Prostate gland (tissue), 2 donors: ENCODE data around the gene BRME1. TPM values are rescaled to one million over a fixed set of nuclear protein-coding genes. Genes with fewer than 3 reads are reported as not detected.

Experiments used
- DNase-seq: peaks from one replicate; pipeline ENCODE4 v3.0.0-alpha.2; 2019; ENCODE audit warnings: low spot score
- H3K27ac ChIP-seq, 2 donors: fragments of 200-600 bp; sonication (generic); 2 replicates each; pipeline ENCODE4 v1.5.1; 2017 to 2019
- H3K27me3 ChIP-seq: fragments of 200-600 bp; sonication (generic); replicated peaks from 2 replicates; pipeline ENCODE4 v1.5.1; 2019; ENCODE audit not compliant: insufficient read depth
- H3K36me3 ChIP-seq, 2 donors: fragments of 200-600 bp; sonication (generic); 1 replicate in 1 of 2; 2 replicates in 1 of 2; pipeline versions ENCODE4 v1.5.1 to v1.8.1; 2017 to 2019
- H3K4me1 ChIP-seq: fragments of 200-600 bp; sonication (generic); replicated peaks from 2 replicates; pipeline ENCODE4 v1.5.1; 2019
- H3K4me3 ChIP-seq, 2 donors: fragments of 200-600 bp; sonication (generic); 2 replicates each; pipeline ENCODE4 v1.5.1; 2017 to 2019
- H3K9me3 ChIP-seq: fragments of 200-600 bp; sonication (generic); 2 replicates; pipeline ENCODE4 v1.5.1; 2017
- POLR2A ChIP-seq: fragments of 450-650 bp; IDR thresholded peaks from one replicate; pipeline ENCODE4 v1.6.1; 2016; ENCODE audit warnings: antibody characterized with exemption, mild to moderate bottlenecking
- POLR2AphosphoS5 ChIP-seq: sonication (generic); formaldehyde crosslinking; IDR thresholded peaks from one replicate; pipeline ENCODE4 v1.6.1; 2017; ENCODE audit warnings: antibody characterized with exemption
- WGBS: methylation state at CpG from one replicate; pipeline ENCODE4 v1.1.5; 2018; 5-methylcytosine and 5-hydroxymethylcytosine counted together
- intact Hi-C: fragments of 100-400 bp; cut with DNase I; formaldehyde crosslinking; loops from one replicate; pipeline ENCODE4 v1.14.2; 2022
- total RNA-seq, 2 donors: library from RNA; depleted of rRNA; stranded (reverse); fragments of >200 nt; gene quantifications; one replicate each; pipeline ENCODE4 v1.1.0, GENCODE V29; 2016
- TF ChIP-seq, protein P1 (sequence below), 4 experiments: fragments of 200-600 bp in 2 of 4; fragments of 450-650 bp in 2 of 4; sonication (generic) in 2 of 4; IDR thresholded peaks; 1 replicate in 3 of 4; 2 replicates in 1 of 4; pipeline ENCODE4 v1.5.1; 2016 to 2019; ENCODE audit warnings: antibody characterized with exemption in 4 of 4, mild to moderate bottlenecking in 2 of 4, moderate library complexity in 2 of 4

The BRME1 gene
- total RNA-seq, 2 donors from 2014 or later: 2.0 to 12.6 TPM

DNA sequence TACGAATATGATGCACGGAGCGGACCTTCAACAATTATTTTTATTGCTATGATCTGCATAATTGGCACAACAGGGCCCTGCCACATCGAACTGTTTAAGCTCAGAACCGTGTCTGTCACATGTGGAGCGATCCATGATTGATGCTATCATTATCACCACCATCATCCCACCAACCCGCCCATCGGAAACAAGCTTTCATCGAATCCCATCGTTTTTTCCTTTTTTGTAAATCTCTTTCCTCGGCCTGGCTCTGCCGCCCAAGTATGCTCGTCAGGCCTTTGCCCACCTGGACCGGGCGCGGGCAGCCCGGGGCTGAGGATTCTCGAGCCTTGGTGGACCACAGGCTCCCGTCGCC, 45.9 kb upstream of the BRME1 start:
- Histone ChIP-seq H3K27ac (no peak overlapping the region), H3K9me3 (no peaks in the 10 kb centered on the region), H3K4me1 (peaks cover 6% of the 10 kb centered on the region), H3K27me3 (no peaks in the 10 kb centered on the region), H3K36me3 (peaks cover 9 to 12% of the 10 kb centered on the region in 2 donors), H3K4me3 (peak overlapping the region; percentile 81 to 95)
- intact Hi-C loops: loop anchor here (2.0 kb wide), 1 partner anchor 53 kb away; no protein-coding TSS in a partner anchor
- DNase-seq: no peak
- no peak for TF ChIP-seq POLR2AphosphoS5
- TF ChIP-seq, protein P1, sequence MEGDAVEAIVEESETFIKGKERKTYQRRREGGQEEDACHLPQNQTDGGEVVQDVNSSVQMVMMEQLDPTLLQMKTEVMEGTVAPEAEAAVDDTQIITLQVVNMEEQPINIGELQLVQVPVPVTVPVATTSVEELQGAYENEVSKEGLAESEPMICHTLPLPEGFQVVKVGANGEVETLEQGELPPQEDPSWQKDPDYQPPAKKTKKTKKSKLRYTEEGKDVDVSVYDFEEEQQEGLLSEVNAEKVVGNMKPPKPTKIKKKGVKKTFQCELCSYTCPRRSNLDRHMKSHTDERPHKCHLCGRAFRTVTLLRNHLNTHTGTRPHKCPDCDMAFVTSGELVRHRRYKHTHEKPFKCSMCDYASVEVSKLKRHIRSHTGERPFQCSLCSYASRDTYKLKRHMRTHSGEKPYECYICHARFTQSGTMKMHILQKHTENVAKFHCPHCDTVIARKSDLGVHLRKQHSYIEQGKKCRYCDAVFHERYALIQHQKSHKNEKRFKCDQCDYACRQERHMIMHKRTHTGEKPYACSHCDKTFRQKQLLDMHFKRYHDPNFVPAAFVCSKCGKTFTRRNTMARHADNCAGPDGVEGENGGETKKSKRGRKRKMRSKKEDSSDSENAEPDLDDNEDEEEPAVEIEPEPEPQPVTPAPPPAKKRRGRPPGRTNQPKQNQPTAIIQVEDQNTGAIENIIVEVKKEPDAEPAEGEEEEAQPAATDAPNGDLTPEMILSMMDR (IDR thresholded peaks at IDR 0.05): no peak
- TF ChIP-seq POLR2A: no peak
- 10% methylated on average over 20 of the region's 20 CpGs for WGBS

DNA sequence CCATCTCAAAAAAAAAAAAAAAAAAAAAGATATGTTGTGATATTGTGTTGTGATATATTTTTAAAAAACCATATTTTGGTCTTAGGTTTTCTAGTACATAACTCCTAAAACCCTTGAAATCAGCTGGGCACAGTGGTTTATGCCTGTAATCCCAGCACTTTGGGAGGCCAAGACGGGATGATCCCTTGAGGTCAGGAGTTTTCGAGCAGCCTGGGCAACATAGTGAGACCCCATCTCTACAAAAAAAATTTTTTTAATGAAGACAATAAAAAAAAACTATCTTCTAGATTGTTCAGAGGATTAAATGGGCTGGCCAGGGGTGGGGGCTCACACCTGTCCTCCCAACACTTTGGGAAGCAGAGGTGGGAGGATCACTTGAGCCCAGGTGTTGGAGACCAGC, 45.1 kb upstream of the BRME1 start:
- Histone ChIP-seq H3K27ac (no peak overlapping the region), H3K27me3 (no peaks in the 10 kb centered on the region), H3K4me3 (no peak overlapping the region), H3K36me3 (peaks cover 2 to 7% of the 10 kb centered on the region in 2 donors), H3K9me3 (no peaks in the 10 kb centered on the region), H3K4me1 (peaks cover 6% of the 10 kb centered on the region)
- 83% methylated on average over 2 of the region's 2 CpGs for WGBS
- TF ChIP-seq POLR2AphosphoS5 (no peak), POLR2A (no peak)
- TF ChIP-seq, protein P1 (IDR thresholded peaks at IDR 0.05): no peak
- intact Hi-C loops: no loop called here
- no peak for DNase-seq

DNA sequence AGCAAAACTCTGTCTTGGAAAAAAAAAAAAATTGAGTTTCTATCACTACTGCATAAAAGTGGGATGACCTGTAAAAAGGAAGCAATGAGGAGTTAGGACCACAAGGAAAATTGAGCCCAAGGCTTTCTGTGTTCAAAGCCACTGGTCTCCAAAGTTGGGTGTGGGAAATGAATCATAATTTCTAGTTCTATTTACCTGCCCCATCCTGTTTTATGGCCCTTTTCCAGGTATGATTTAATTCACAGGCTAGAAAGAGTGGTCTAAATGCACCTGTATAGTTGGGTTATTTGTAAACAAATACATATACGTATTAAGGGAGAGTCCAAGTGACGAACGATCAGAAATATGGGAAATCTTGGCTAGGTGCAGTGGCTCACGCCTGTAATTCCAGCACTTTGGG, 40.5 kb upstream of the BRME1 start:
- no peak overlapping the region for H3K27ac ChIP-seq
- H3K27me3 ChIP-seq: no peaks in the 10 kb centered on the region
- no peaks in the 10 kb centered on the region for H3K4me1 ChIP-seq
- H3K36me3 ChIP-seq: no peaks in the 10 kb centered on the region
- TF ChIP-seq POLR2A (no peak), POLR2AphosphoS5 (no peak)
- TF ChIP-seq, protein P1 (IDR thresholded peaks at IDR 0.05): no peak
- H3K9me3 ChIP-seq: no peaks in the 10 kb centered on the region
- intact Hi-C loops: no loop called here
- WGBS: 85% methylated on average over 4 of the region's 4 CpGs
- DNase-seq: no peak
- no peak overlapping the region for H3K4me3 ChIP-seq

DNA sequence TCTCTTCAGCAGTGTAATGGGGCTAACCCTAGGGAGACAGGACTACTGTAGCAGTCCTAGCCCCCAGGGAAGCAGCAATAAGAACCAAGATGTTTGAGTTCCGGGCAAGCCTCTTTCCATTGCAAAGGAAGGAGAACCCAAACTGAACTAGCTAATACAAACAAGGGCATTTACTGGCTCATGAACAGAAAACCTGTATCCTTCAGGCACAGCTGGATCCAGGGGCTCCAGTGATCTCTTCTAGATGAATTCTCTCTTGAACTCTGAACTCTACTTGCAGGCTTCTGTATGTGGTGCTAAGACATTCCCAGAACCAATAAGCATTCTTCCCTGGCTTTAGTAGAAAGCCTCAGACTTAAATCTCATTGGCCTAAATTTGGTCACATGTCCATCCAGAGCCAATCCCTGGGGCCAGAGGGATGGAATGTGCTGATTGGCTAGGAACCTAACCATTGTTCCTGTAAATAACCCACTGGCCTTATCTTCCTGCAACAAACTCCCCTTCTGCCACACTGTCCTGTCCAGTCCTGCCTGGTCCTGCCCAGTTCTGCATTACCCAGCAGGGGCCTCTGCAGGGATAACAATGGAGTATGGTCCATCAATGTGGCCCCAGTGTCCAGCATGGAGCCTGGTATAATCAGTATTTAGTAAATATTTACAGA, 36.2 kb upstream of the BRME1 start:
- no peak overlapping the region for H3K4me3 ChIP-seq
- no peak overlapping the region for H3K27ac ChIP-seq
- WGBS: 100% methylated on average over 1 of the region's 1 CpG
- no peaks in the 10 kb centered on the region for H3K36me3 ChIP-seq
- intact Hi-C loops: no loop called here
- H3K4me1 ChIP-seq: no peaks in the 10 kb centered on the region
- no peak for TF ChIP-seq POLR2AphosphoS5
- TF ChIP-seq POLR2A: no peak
- TF ChIP-seq, protein P1 (IDR thresholded peaks at IDR 0.05): no peak
- DNase-seq: no peak
- H3K9me3 ChIP-seq: no peaks in the 10 kb centered on the region
- no peaks in the 10 kb centered on the region for H3K27me3 ChIP-seq

DNA sequence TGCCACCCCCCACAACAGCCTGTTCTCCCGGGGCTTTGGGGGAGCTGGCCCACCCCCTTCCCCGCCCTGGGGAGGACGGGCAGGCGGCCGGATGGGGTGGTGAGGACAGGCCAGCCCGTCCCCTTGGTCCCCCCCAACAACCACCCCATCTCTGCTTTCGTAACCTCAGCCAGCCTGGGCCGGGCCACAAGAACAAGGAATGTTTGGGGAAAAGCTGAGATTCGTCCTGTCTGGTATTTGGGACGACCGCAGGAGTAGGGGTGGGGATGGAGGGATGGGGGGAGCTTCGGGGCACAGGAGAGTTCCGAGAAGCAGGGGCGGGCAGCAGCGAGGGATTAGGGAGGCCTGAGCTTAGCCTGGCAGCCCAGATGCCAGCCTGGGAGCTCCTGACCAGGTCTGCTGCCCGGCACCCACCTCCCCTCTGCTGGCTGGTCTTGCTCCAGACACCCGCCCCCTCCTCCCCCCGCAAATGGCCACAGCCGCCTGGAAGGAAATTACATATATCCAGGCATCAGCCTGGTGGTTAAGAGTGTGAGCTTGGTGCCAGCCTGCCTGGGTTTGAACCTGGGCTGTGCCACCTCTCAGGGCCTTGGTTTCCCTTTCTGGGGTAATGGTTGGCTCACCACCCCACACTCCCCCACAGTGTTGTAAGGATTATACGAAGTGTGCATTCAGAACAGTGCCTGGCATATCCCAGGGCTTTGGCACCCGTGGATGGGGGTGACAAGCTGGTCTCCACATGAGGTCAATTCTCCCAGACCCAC, 32.6 kb upstream of the BRME1 start, which contains the start of gene PODNL1:
Gene PODNL1, minus strand, starts transcription at position 117 of the 764 bp plus-strand sequence. CDS start 236 bp downstream, outside the sequence.
- 13% methylated on average over 21 of the region's 21 CpGs for WGBS
- TF ChIP-seq POLR2AphosphoS5: no peak
- DNase-seq: no peak
- Histone ChIP-seq H3K4me1 (no peaks in the 10 kb centered on the region), H3K27me3 (no peaks in the 10 kb centered on the region), H3K4me3 (peak within 1 kb of the TSS in 1 of 2 donors; percentile 9), H3K36me3 (no peaks in the 10 kb centered on the region), H3K9me3 (no peaks in the 10 kb centered on the region), H3K27ac (no peak within 1 kb of the TSS)
- intact Hi-C loops: no loop called here
